GM19193 (cell line): ENCODE results near the gene TMEM150A.
A peak's percentile ranks its signal among the peaks of the same experiment; 100 is the strongest.

Experiments used
- POLR2A ChIP-seq: IDR thresholded peaks from 4 replicates; pipeline ENCODE4 v1.6.1; 2011; ENCODE audit not compliant: insufficient read depth, insufficient read length; ENCODE audit errors: extremely low read depth

TMEM150A gene

GRCh38 chr2:85621338-85621737, 18.8 kb upstream of the TMEM150A start:
- no peak for TF ChIP-seq POLR2A

DNA sequence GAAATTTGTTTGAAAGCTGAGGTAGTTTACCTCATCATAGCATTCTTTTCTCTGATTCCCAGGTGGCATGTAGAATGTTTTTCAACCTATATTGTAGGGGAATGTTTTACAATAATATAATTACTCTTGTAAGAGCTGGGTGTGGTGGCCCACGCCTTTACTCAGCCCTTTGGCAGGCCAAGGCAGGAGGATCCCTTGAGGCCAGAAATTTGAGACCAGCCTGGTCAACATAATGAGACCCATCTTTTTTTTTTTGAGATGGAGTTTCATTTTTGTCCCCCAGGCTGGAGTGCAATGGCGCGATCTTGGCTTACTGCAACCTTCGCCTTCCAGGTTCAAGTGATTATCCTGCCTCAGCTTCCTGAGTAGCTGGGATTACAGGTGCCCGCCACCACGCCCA, 17.1 kb upstream of the TMEM150A start:
- TF ChIP-seq POLR2A: no peak

- TF ChIP-seq POLR2A: no peak
Measured at GRCh38 chr2:85615413-85615728, 12.9 kb upstream of the TMEM150A start.

DNA sequence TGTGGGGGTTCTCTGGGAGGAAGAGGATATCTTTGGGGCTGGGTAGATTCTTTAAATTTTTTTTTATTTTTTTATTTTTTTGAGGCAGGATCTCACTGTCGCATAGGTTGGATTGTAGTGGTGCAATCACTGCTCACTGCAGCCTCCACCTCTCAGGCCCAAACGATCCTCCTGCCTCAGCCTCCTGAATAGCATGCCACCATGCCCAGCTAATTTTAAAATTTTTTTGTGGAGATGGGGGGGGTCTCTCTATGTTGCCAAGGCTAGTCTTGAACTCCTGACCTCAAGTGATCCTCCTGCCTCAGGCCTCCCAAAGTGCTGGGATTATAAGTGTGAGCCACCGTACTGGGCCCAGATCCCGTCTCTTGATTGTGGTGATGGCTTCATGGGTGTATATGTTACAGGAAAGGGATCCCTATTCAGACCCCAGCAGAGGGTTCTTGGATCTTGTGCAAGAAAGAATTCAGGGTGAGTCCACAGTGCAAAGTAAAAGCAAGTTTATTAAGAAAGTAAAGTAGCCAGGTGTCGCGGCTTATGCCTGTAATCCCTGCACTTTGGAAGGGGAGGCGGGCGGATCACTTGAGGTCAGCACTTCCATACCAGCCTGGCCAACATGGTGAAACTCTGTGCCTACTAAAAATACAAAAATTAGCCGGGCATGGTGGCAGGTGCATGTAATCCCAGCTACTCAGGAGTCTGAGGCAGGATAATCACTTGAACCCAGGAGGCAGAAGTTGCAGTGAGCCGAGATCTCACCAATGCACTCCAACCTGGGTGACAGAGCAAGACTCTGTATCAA, 11.4 kb upstream of the TMEM150A start:
- TF ChIP-seq POLR2A: no peak

- peak; percentile 87 for TF ChIP-seq POLR2A
Measured at GRCh38 chr2:85611705-85612587, 9.4 kb upstream of the TMEM150A start, which contains the start of gene C2orf68. TSS of gene C2orf68 (minus strand) at chr2:85612066. CDS start at chr2:85611984, 82 bp downstream.

DNA sequence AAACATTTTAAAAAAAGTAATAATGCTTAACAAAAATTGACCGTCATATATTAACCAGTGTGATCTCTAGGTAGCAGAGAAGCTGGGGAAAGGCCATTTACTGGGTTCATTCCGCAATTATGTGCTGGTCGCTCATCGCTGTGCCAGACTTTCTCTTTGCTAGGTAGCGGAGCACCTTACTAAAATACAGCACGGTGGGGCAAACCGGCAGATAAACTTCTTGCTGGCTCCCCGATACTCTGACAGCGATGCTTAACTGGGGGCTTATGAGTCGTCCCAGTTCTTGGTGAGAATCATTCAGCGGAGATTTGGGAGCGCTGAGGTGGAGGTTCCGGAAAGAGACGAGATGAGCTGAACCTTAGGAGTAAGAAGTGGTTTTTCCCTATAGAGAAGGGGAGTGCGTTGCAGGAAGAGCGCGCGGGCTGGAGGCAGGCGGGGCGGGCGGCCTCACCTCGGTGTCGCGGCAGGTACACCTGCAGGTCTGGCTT, 8.8 kb upstream of the TMEM150A start:
- no peak for TF ChIP-seq POLR2A

GRCh38 chr2:85607268-85608215, 5.0 kb upstream of the TMEM150A start:
- no peak for TF ChIP-seq POLR2A

DNA sequence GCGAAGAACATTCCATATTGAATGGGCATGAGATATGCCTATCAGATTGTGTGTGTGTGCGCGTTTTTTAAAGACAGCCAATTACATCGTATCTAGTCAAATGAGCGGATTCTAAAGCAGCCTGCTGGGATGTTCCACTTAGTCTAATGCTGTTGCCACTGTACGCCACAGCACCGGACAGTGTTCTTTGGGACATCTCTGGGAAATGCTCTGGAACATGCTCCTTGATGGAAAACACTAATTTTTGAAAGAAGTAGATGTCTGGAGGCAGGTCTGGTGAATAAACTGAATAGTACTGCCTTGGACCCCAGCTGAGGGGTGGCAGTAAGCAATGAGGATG, 3.6 kb upstream of the TMEM150A start:
- no peak for TF ChIP-seq POLR2A

GRCh38 chr2:85605406-85606115, 3.1 kb upstream of the TMEM150A start:
- no peak for TF ChIP-seq POLR2A

GRCh38 chr2:85604568-85605339, 2.3 kb upstream of the TMEM150A start:
- no peak for TF ChIP-seq POLR2A

DNA sequence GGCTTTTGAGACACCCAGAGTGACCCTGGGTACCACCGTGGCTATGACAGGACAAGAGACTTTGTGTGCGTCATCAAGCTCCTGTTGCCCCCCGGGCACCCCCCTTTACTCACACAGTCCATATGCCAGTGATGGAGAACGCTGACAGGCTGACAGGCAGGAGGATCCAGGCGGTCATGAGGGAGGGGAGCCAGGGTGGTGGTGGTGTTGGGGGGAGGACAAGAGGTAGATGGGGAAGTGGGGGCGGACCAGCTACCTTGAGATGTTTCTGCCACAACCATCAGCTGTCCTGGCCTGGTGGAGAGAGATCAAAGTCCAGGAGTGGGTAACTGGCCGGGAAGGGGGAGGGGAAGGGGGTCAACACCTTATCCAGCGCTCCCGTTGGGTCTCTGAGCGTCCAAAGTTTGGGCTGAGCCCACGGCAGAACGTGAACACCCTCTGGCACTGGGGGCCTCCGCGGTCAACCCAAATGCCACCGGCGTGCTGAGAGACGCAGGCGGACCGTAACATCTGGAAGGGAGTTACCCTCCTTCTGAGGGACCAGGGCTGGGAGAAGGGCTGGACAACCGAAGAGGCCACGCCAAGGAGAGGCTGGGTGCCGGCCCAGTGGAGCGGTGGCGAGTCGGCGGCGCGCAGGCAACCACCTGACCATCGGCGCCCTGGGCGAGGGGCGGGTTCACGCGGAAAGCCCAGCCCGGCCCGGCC, 575 bp downstream of the TMEM150A start:
- TF ChIP-seq POLR2A: no peak

DNA sequence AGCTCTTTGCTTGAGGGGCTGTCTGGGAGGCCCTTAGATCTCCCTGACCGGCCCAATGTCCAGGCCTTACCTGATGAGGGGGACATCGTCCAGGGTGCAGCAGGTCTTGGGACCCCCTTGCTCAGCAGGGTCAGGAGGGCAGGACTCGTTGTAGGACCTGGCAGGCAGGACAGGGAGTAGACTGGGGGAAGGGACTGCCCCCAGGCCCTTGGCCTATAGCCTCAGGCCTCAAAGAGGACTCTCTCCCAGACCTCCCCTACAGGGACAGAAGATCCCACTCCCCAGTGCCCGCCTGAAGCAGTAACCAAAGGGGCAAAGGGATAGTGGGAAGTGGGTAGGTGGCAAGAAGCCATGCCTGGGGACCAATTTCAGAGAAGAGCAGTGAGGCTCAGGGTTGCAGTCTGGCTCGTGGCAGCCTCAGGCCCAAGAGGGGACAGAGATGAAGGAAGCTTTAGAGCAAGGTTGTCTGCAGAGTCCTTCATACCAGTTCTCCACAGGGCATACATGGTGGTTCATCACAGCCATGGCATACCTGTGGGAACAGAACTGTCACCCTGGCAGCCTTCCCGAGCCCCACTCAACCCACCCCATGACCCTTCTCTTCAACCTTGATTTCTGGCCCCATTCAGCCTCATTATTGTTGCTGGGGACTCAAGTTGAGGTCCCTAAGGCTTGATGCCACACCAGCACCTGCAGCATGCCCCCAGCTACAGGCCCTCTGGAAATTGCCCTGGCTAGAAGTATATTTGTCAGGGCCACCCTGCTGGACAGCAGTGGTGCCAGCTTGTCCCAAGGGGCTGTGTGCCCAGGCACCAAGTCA, 1.3 kb downstream of the TMEM150A start:
- no peak for TF ChIP-seq POLR2A
